CD4-positive, CD25-positive, alpha-beta regulatory T cell (primary cell): ENCODE measurements around the gene TGM2. TPM values are rescaled to one million over a fixed set of nuclear protein-coding genes. Genes with fewer than 3 reads are reported as not detected.

Source experiments
- ATAC-seq, 2 donors: fragments of 150-1000 bp; cut with Tn5 transposase; one replicate each; pipeline ENCODE4 v1.10.0; 2021; ENCODE audit warnings: low read depth in 2 of 2, moderate number of reproducible peaks in 2 of 2, moderate library complexity in 1 of 2
- DNase-seq, 3 donors: peaks; one replicate each; pipeline versions ENCODE4 v3.0.0 to v3.0.0-alpha.2; 2012 to 2022; ENCODE audit warnings: mixed read lengths in 1 of 3
- H3K27ac ChIP-seq: one replicate; pipeline ENCODE4 v1.7.0; 2013; ENCODE audit warnings: mild to moderate bottlenecking, low read length; ENCODE audit not compliant: insufficient read depth, poor library complexity, severe bottlenecking
- H3K27me3 ChIP-seq: one replicate; pipeline ENCODE4 v1.7.0; 2013; ENCODE audit warnings: low read length; ENCODE audit not compliant: control insufficient read depth, insufficient read depth
- H3K36me3 ChIP-seq: one replicate; pipeline ENCODE4 v1.7.0; 2013; ENCODE audit warnings: mild to moderate bottlenecking, low read length, moderate library complexity; ENCODE audit not compliant: control insufficient read depth, insufficient read depth
- H3K4me1 ChIP-seq: 2 replicates; pipeline ENCODE4 v1.7.0; 2013; ENCODE audit warnings: mild to moderate bottlenecking, low read length; ENCODE audit not compliant: insufficient read depth, control insufficient read depth, poor library complexity, severe bottlenecking
- H3K4me3 ChIP-seq: one replicate; pipeline ENCODE4 v1.7.0; 2013; ENCODE audit warnings: low read depth, mild to moderate bottlenecking, low read length, moderate library complexity
- H3K9me3 ChIP-seq, 2 experiments: 1 replicate in 1 of 2; 2 replicates in 1 of 2; pipeline ENCODE4 v1.7.0; 2013; ENCODE audit warnings: low read length in 2 of 2, mild to moderate bottlenecking in 1 of 2, moderate library complexity in 1 of 2; ENCODE audit not compliant: control insufficient read depth in 2 of 2
- H3K27ac Mint-ChIP-seq, 3 donors: one replicate each; pipeline ENCODE4 v1.8.0; 2020 to 2022; ENCODE audit warnings: mild to moderate bottlenecking in 3 of 3, mixed read lengths in 3 of 3, moderate library complexity in 2 of 3
- H3K27me3 Mint-ChIP-seq: one replicate; pipeline ENCODE4 v1.8.0; 2022; ENCODE audit warnings: mild to moderate bottlenecking, mixed read lengths
- H3K36me3 Mint-ChIP-seq: one replicate; pipeline ENCODE4 v1.8.0; 2020; ENCODE audit warnings: mixed read lengths
- H3K4me1 Mint-ChIP-seq, 4 donors: one replicate each; pipeline ENCODE4 v1.8.0; 2020 to 2022; ENCODE audit warnings: mixed read lengths in 4 of 4, mild to moderate bottlenecking in 1 of 4
- H3K4me3 Mint-ChIP-seq, 4 donors: one replicate each; pipeline ENCODE4 v1.8.0; 2020 to 2022; ENCODE audit warnings: mild to moderate bottlenecking in 4 of 4, mixed read lengths in 4 of 4, moderate library complexity in 3 of 4
- H3K9me3 Mint-ChIP-seq, 7 donors: one replicate each; pipeline ENCODE4 v1.8.0; 2020 to 2022; ENCODE audit warnings: mixed read lengths in 7 of 7, mild to moderate bottlenecking in 3 of 7, moderate library complexity in 2 of 7
- polyA plus RNA-seq, 4 donors: library from polyadenylated mRNA; unstranded; fragments of 300-500 nt; fragmentation: Illumina TruSeq; gene quantifications; one replicate each; pipeline ENCODE4 v1.2.3, GENCODE V29; 2021
- total RNA-seq: library from RNA; stranded (reverse); gene quantifications from one replicate; pipeline ENCODE4 v1.2.3, GENCODE V29; 2022

Gene TGM2
- total and polyA plus RNA-seq, 5 donors from 2014 or later = 0.13 TPM; not detected in 4

DNA sequence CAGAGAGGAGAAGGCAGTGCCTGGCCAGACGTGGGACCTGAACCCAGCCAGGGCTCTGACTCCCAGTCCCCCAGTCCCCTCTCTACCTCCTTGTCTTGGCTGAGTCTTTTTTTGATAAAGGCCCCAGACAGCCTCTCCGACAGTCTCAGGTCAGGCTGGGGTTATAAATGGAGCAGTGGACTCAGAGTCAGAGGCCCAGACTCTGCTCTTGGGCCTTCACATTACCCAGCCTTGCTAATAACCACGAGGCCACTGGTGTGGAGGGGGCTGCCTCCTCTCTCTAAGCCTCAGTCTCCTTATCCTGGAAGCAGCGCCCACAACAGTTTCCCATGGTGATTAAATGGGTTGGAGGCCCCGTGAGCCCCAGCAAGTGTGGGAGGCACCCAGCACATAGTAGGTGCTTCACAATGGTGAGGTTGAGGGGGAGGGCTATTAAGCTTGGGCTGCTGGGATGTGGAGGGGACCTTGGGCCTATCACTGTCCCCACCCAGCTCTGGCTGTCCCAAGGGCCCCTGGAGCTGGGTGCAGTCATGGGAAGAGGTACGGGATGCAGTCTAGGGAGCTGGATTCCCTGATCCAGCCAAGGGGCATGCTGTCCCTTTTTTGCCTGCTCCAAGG lies 35.7 kb downstream of the TGM2 start:
- no peak overlapping the region for H3K4me3 ChIP-seq
- Mint-ChIP-seq H3K36me3 (no peaks in the 10 kb centered on the region), H3K27me3 (no peaks in the 10 kb centered on the region), H3K4me3 (no peak overlapping the region), H3K4me1 (peaks cover 0 to 4% (median 0%) of the 10 kb centered on the region in 4 donors), H3K9me3 (no peaks in the 10 kb centered on the region), H3K27ac (no peak overlapping the region)
- ATAC-seq (no peak), DNase-seq (no peak)
- no peak overlapping the region for H3K27ac ChIP-seq
- no peaks in the 10 kb centered on the region for H3K4me1 ChIP-seq
- no peaks in the 10 kb centered on the region for H3K36me3 ChIP-seq
- H3K9me3 ChIP-seq = no peaks in the 10 kb centered on the region
- H3K27me3 ChIP-seq = no peaks in the 10 kb centered on the region

GRCh38 chr20:38128691-38129090 lies 36.4 kb downstream of the TGM2 start:
- no peak overlapping the region for H3K27ac ChIP-seq
- H3K27me3 ChIP-seq = no peaks in the 10 kb centered on the region
- H3K36me3 Mint-ChIP-seq = no peaks in the 10 kb centered on the region
- no peak for DNase-seq
- H3K9me3 ChIP-seq = no peaks in the 10 kb centered on the region
- H3K4me3 Mint-ChIP-seq = no peak overlapping the region
- H3K4me1 Mint-ChIP-seq = peaks cover 0 to 1% (median 0%) of the 10 kb centered on the region in 4 donors
- no peak for ATAC-seq
- no peak overlapping the region for H3K4me3 ChIP-seq
- H3K27me3 Mint-ChIP-seq = no peaks in the 10 kb centered on the region
- no peaks in the 10 kb centered on the region for H3K36me3 ChIP-seq
- H3K27ac Mint-ChIP-seq = no peak overlapping the region
- no peaks in the 10 kb centered on the region for H3K9me3 Mint-ChIP-seq
- H3K4me1 ChIP-seq = no peaks in the 10 kb centered on the region

GRCh38 chr20:38127920-38128528 lies 37.0 kb downstream of the TGM2 start:
- Mint-ChIP-seq H3K9me3 (no peaks in the 10 kb centered on the region), H3K27me3 (no peaks in the 10 kb centered on the region), H3K36me3 (no peaks in the 10 kb centered on the region), H3K4me1 (no peaks in the 10 kb centered on the region), H3K4me3 (no peak overlapping the region), H3K27ac (no peak overlapping the region)
- Histone ChIP-seq H3K9me3 (no peaks in the 10 kb centered on the region), H3K36me3 (no peaks in the 10 kb centered on the region), H3K4me3 (no peak overlapping the region), H3K27ac (no peak overlapping the region), H3K27me3 (no peaks in the 10 kb centered on the region), H3K4me1 (no peaks in the 10 kb centered on the region)
- ATAC-seq (no peak), DNase-seq (no peak)

GRCh38 chr20:38126932-38127621 lies 38.0 kb downstream of the TGM2 start:
- H3K4me1 Mint-ChIP-seq = no peaks in the 10 kb centered on the region
- DNase-seq = no peak
- H3K27me3 ChIP-seq = no peaks in the 10 kb centered on the region
- H3K36me3 ChIP-seq = no peaks in the 10 kb centered on the region
- no peak overlapping the region for H3K4me3 Mint-ChIP-seq
- no peak overlapping the region for H3K4me3 ChIP-seq
- H3K27me3 Mint-ChIP-seq = no peaks in the 10 kb centered on the region
- H3K4me1 ChIP-seq = no peaks in the 10 kb centered on the region
- H3K9me3 Mint-ChIP-seq = no peaks in the 10 kb centered on the region
- H3K36me3 Mint-ChIP-seq = no peaks in the 10 kb centered on the region
- H3K27ac Mint-ChIP-seq = no peak overlapping the region
- no peak overlapping the region for H3K27ac ChIP-seq
- no peaks in the 10 kb centered on the region for H3K9me3 ChIP-seq
- no peak for ATAC-seq

DNA sequence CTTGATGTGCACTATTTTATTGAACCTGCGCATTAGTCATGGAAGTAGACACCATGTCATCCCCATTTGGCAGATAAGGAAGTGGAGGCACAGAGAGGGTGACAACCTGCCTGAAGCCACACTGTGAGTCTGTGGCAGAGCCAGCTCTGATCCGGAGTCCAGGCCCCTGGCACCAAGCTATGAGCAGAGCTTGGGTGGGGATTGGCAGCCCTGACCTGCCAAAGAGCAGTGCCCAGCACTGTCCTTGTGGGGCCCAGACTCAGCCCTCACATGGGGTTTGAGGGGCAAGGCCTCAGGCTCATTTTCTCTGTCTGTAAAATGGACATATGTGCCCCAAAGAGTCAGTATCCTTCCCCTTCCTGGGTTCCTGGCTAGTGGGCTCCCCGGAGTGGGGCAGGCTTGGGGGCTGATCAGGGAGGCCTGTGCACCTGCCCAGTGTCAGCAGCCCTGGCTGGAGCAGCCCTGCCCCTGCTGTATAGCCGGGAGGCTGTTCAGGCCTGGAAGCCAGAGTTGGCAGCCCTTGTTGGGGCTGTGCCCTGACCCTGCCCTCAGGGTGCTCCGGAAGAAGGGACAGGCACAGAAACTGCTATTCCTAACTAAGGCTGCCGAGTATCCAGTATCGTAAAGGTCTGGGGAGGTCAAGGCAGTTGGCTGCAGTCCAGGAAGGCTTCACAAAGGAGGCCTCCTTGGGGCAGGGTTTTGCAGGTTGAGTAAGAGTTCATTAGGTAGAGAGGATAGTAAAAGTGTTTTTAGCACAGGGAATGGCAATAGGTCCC lies 38.7 kb downstream of the TGM2 start:
- Mint-ChIP-seq H3K36me3 (no peaks in the 10 kb centered on the region), H3K4me1 (no peaks in the 10 kb centered on the region), H3K27me3 (no peaks in the 10 kb centered on the region), H3K4me3 (no peak overlapping the region), H3K9me3 (no peaks in the 10 kb centered on the region), H3K27ac (no peak overlapping the region)
- no peaks in the 10 kb centered on the region for H3K4me1 ChIP-seq
- no peaks in the 10 kb centered on the region for H3K9me3 ChIP-seq
- ATAC-seq (no peak), DNase-seq (no peak)
- H3K27me3 ChIP-seq = no peaks in the 10 kb centered on the region
- H3K36me3 ChIP-seq = no peaks in the 10 kb centered on the region
- H3K27ac ChIP-seq = no peak overlapping the region
- H3K4me3 ChIP-seq = no peak overlapping the region

DNA sequence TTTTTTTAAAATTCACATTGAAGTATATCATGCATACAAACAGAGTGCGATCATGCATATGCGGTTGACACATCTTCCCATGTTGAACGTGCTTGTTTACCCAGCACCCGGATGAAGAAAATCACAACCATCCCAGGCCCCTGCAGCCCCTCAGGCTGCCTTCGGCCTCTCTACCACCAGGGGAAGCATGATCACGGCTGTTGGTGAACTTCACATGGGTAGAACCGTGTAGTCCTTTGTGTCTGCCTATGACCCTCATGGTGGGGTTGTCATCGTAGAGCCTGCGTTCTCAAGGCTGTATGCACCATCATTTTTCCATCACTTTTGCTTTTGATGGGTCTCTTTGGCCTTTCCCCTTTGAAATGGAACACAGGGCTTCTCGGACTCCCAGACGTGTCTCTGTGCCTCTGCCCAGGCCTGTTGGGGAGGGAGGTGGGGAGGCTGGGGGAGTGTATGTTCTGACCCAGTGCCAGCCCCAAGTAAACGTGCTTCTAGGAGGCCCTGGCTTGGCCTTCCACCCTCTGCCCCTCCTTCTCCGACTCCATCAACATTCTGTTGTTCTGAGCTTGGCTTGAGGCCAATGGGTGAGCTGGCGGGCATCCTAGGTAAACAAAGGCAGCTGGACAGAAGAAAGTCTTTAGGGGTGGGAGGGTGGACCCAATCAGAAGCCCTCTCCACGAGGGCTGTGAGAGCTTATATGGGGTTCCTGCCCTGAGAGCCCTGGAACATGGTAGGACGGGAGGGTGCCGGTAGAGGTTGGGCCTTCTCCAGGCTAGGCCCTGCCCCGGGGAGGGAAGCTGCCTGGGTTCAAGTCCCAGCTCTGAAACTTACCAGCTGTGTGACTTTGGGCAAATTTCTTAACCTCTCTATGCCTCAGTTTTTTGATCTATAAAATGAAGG lies 39.7 kb downstream of the TGM2 start:
- no peak for DNase-seq
- Histone ChIP-seq H3K9me3 (no peaks in the 10 kb centered on the region), H3K27ac (no peak overlapping the region), H3K4me1 (no peaks in the 10 kb centered on the region), H3K36me3 (no peaks in the 10 kb centered on the region), H3K27me3 (no peaks in the 10 kb centered on the region), H3K4me3 (no peak overlapping the region)
- Mint-ChIP-seq H3K9me3 (no peaks in the 10 kb centered on the region), H3K27ac (no peak overlapping the region), H3K27me3 (no peaks in the 10 kb centered on the region), H3K4me1 (no peaks in the 10 kb centered on the region), H3K36me3 (no peaks in the 10 kb centered on the region), H3K4me3 (no peak overlapping the region)
- ATAC-seq = no peak

DNA sequence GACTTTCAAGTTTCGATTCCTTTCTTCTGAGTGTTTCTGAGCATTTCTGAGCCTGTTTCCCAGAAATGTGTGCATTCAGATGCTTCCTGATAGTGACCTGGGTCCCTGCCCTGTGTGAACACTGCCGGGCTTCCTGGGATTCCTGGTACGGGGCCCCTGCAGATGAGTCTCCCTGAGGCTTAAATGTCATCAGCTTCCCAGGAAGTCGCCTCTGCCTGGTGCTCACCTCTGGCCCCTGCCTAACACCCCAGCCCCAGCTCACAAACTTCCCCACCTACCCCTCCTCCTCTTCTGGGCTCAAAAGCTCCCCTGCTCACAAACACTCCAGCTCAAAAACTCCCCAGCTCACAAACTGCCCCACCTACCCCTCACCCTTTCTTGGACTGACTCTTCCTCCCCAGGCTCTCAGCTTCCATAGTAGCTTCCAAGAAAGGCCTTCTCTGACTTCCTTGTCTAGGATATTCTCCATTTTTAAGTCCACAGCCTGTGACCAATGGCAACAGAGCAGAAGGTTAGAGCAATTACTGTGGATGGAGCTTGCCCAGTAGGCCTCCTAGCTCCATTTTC lies 42.0 kb downstream of the TGM2 start:
- no peaks in the 10 kb centered on the region for H3K36me3 Mint-ChIP-seq
- no peaks in the 10 kb centered on the region for H3K9me3 ChIP-seq
- H3K27ac ChIP-seq = no peak overlapping the region
- no peak overlapping the region for H3K4me3 ChIP-seq
- no peaks in the 10 kb centered on the region for H3K4me1 Mint-ChIP-seq
- no peak overlapping the region for H3K27ac Mint-ChIP-seq
- H3K36me3 ChIP-seq = no peaks in the 10 kb centered on the region
- H3K27me3 Mint-ChIP-seq = no peaks in the 10 kb centered on the region
- H3K9me3 Mint-ChIP-seq = no peaks in the 10 kb centered on the region
- no peak overlapping the region for H3K4me3 Mint-ChIP-seq
- DNase-seq (no peak), ATAC-seq (no peak)
- H3K4me1 ChIP-seq = no peaks in the 10 kb centered on the region
- no peaks in the 10 kb centered on the region for H3K27me3 ChIP-seq
